ENCODE data around the gene FLYWCH1. TPM values are rescaled to one million over a fixed set of nuclear protein-coding genes. Genes with fewer than 3 reads are reported as not detected.

Gene FLYWCH1
- total and polyA plus RNA-seq, 2 donors (not counting 1 experiment from before 2014, with no cell fraction given): 12.0 to 58.5 TPM

DNA sequence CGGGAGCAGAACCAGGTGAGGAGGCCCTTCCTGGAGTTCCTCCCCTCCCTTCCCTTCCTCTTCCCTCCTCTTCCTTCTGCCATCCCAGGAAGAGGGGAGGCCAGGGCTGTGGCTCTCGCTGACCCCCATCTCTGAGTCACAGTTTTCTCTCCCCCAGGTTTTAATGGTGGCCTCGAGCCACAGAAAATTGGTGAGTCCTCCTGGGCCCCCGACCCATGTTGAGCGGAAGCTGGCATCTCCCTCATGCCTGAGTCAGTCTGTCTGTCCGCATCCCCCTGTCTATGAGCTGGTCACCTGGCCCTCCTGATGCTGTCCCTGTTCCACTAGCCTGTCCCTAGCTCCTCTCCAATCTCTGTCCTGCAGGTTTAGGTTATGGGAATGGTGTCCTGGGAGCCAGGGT, 88.2 kb downstream of the FLYWCH1 start:
- no peak overlapping the region for H3K27ac ChIP-seq (ENCODE audit: insufficient read depth, low read length)
- H3K27me3 ChIP-seq (ENCODE audit: control insufficient read depth, insufficient read depth, low read length): no peaks in the 10 kb centered on the region
- TF ChIP-seq, protein P1, sequence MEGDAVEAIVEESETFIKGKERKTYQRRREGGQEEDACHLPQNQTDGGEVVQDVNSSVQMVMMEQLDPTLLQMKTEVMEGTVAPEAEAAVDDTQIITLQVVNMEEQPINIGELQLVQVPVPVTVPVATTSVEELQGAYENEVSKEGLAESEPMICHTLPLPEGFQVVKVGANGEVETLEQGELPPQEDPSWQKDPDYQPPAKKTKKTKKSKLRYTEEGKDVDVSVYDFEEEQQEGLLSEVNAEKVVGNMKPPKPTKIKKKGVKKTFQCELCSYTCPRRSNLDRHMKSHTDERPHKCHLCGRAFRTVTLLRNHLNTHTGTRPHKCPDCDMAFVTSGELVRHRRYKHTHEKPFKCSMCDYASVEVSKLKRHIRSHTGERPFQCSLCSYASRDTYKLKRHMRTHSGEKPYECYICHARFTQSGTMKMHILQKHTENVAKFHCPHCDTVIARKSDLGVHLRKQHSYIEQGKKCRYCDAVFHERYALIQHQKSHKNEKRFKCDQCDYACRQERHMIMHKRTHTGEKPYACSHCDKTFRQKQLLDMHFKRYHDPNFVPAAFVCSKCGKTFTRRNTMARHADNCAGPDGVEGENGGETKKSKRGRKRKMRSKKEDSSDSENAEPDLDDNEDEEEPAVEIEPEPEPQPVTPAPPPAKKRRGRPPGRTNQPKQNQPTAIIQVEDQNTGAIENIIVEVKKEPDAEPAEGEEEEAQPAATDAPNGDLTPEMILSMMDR (conservative IDR thresholded peaks at IDR 0.05 in 1 of 2, IDR thresholded peaks at IDR 0.05 in 1 of 2; ENCODE audit: low read depth in 1 of 2, low read length in 2 of 2): no peak
- no peak for TF ChIP-seq EZH2 (IDR thresholded peaks at IDR 0.05; ENCODE audit: low read length, missing control alignments)
- H3K9me3 ChIP-seq (ENCODE audit: control insufficient read depth, insufficient read depth, low read depth, low read length): no peaks in the 10 kb centered on the region
- no peaks in the 10 kb centered on the region for H3K36me3 ChIP-seq (ENCODE audit: control insufficient read depth, insufficient read depth, low read length)
- H3K79me2 ChIP-seq (ENCODE audit: control insufficient read depth, insufficient read depth, low read length): no peaks in the 10 kb centered on the region
- no peak for DNase-seq (ENCODE audit: low read depth in 2 of 2)
- no peaks in the 10 kb centered on the region for H4K20me1 ChIP-seq (ENCODE audit: control insufficient read depth, extremely low read depth, insufficient read depth, low read length)
- H2AFZ ChIP-seq (ENCODE audit: low read length): no peak overlapping the region
- H3K4me3 ChIP-seq (replicated peaks in 1 of 4; ENCODE audit: control extremely low read depth in 1 of 4, insufficient read depth in 1 of 4, low read depth in 3 of 4, low read length in 4 of 4): no peak overlapping the region
- no peaks in the 10 kb centered on the region for H3K4me1 ChIP-seq (ENCODE audit: control insufficient read depth, extremely low read depth, insufficient read depth, low read length)
- H3K9ac ChIP-seq (ENCODE audit: insufficient read depth, low read length): no peak overlapping the region
- no peak overlapping the region for H3K4me2 ChIP-seq (ENCODE audit: extremely low read depth, insufficient read depth, low read length)

GRCh38 chr16:3000540-3000939, 88.8 kb downstream of the FLYWCH1 start:
- Histone ChIP-seq H4K20me1 (ENCODE audit: control insufficient read depth, extremely low read depth, insufficient read depth, low read length) (no peaks in the 10 kb centered on the region), H3K27me3 (ENCODE audit: control insufficient read depth, insufficient read depth, low read length) (no peaks in the 10 kb centered on the region), H3K36me3 (ENCODE audit: control insufficient read depth, insufficient read depth, low read length) (no peaks in the 10 kb centered on the region), H3K79me2 (ENCODE audit: control insufficient read depth, insufficient read depth, low read length) (no peaks in the 10 kb centered on the region), H3K9ac (ENCODE audit: insufficient read depth, low read length) (no peak overlapping the region), H3K4me3 (replicated peaks in 1 of 4; ENCODE audit: control extremely low read depth in 1 of 4, insufficient read depth in 1 of 4, low read depth in 3 of 4, low read length in 4 of 4) (no peak overlapping the region), H3K9me3 (ENCODE audit: control insufficient read depth, insufficient read depth, low read depth, low read length) (no peaks in the 10 kb centered on the region), H3K4me1 (ENCODE audit: control insufficient read depth, extremely low read depth, insufficient read depth, low read length) (no peaks in the 10 kb centered on the region), H2AFZ (ENCODE audit: low read length) (no peak overlapping the region), H3K27ac (ENCODE audit: insufficient read depth, low read length) (no peak overlapping the region), H3K4me2 (ENCODE audit: extremely low read depth, insufficient read depth, low read length) (no peak overlapping the region)
- TF ChIP-seq EZH2 (IDR thresholded peaks at IDR 0.05; ENCODE audit: low read length, missing control alignments): no peak
- TF ChIP-seq, protein P1 (conservative IDR thresholded peaks at IDR 0.05 in 1 of 2, IDR thresholded peaks at IDR 0.05 in 1 of 2; ENCODE audit: low read depth in 1 of 2, low read length in 2 of 2): no peak
- DNase-seq (ENCODE audit: low read depth in 2 of 2): no peak

Other genes with a start within 250 kb of the FLYWCH1 start
- gene KCTD5, start 229.4 kb upstream of the FLYWCH1 start, total RNA-seq: 15.2 and 21.6 TPM in 2 replicates
- gene KCTD5, start 229.4 kb upstream of the FLYWCH1 start, polyA plus RNA-seq: 25.9 and 35.2 TPM in 2 replicates
- gene PRSS27, start 191.7 kb upstream of the FLYWCH1 start, total RNA-seq: 1.0 and 1.2 TPM in 2 replicates
- gene PRSS27, start 191.7 kb upstream of the FLYWCH1 start, polyA plus RNA-seq: 0.16 and 0.24 TPM in 2 replicates
- 43.9 and 74.3 TPM in 2 replicates for gene SRRM2, start 159.3 kb upstream of the FLYWCH1 start, total RNA-seq
- 55.2 and 85.6 TPM in 2 replicates for gene SRRM2, start 159.3 kb upstream of the FLYWCH1 start, polyA plus RNA-seq
- gene ELOB, start 134.7 kb upstream of the FLYWCH1 start, total RNA-seq: 227 and 436 TPM in 2 replicates
- 124 and 165 TPM in 2 replicates for gene ELOB, start 134.7 kb upstream of the FLYWCH1 start, polyA plus RNA-seq
- gene PRSS33, start 124.4 kb upstream of the FLYWCH1 start, total RNA-seq: not detected in 2 replicates
- not detected in 2 replicates for gene PRSS33, start 124.4 kb upstream of the FLYWCH1 start, polyA plus RNA-seq
- not detected in 2 replicates for gene PRSS41, start 113.5 kb upstream of the FLYWCH1 start, total RNA-seq
- gene PRSS41, start 113.5 kb upstream of the FLYWCH1 start, polyA plus RNA-seq: not detected in 2 replicates
- gene PRSS21, start 94.7 kb upstream of the FLYWCH1 start, total RNA-seq: 0.17 and 0.77 TPM in 2 replicates
- gene PRSS21, start 94.7 kb upstream of the FLYWCH1 start, polyA plus RNA-seq: 0.15 and 0.22 TPM in 2 replicates
- not detected in 2 replicates for gene ZG16B, start 81.6 kb upstream of the FLYWCH1 start, total RNA-seq
- 0.14 TPM in 1 of 2 replicates, not detected in the other for gene ZG16B, start 81.6 kb upstream of the FLYWCH1 start, polyA plus RNA-seq
- 0.17 TPM in 1 of 2 replicates, not detected in the other for gene PRSS22, start 53.8 kb upstream of the FLYWCH1 start, total RNA-seq
- gene PRSS22, start 53.8 kb upstream of the FLYWCH1 start, polyA plus RNA-seq: not detected in 2 replicates
- gene FLYWCH2, start 28.7 kb upstream of the FLYWCH1 start, total RNA-seq: 55.2 and 56.8 TPM in 2 replicates
- 18.1 and 21.2 TPM in 2 replicates for gene FLYWCH2, start 28.7 kb upstream of the FLYWCH1 start, polyA plus RNA-seq
- gene KREMEN2, start 52.3 kb downstream of the FLYWCH1 start, total RNA-seq: not detected in 2 replicates
- gene KREMEN2, start 52.3 kb downstream of the FLYWCH1 start, polyA plus RNA-seq: not detected in 2 replicates
- gene PAQR4, start 57.4 kb downstream of the FLYWCH1 start, total RNA-seq: 1.0 and 1.5 TPM in 2 replicates
- 3.0 and 8.7 TPM in 2 replicates for gene PAQR4, start 57.4 kb downstream of the FLYWCH1 start, polyA plus RNA-seq
- gene PKMYT1, start 68.5 kb downstream of the FLYWCH1 start, total RNA-seq: 0.26 and 1.2 TPM in 2 replicates
- gene PKMYT1, start 68.5 kb downstream of the FLYWCH1 start, polyA plus RNA-seq: 2.7 and 8.3 TPM in 2 replicates
- not detected in 2 replicates for gene CLDN9, start 101.0 kb downstream of the FLYWCH1 start, total RNA-seq
- not detected in 2 replicates for gene CLDN9, start 101.0 kb downstream of the FLYWCH1 start, polyA plus RNA-seq
- gene CLDN6, start 106.3 kb downstream of the FLYWCH1 start, total RNA-seq: 0.26 TPM in 1 of 2 replicates, not detected in the other
- gene CLDN6, start 106.3 kb downstream of the FLYWCH1 start, polyA plus RNA-seq: 0.03 TPM in 1 of 2 replicates, not detected in the other
- 159 and 196 TPM in 2 replicates for gene TNFRSF12A, start 108.4 kb downstream of the FLYWCH1 start, total RNA-seq
- 80.7 and 110 TPM in 2 replicates for gene TNFRSF12A, start 108.4 kb downstream of the FLYWCH1 start, polyA plus RNA-seq
- 36.0 and 75.5 TPM in 2 replicates for gene HCFC1R1, start 112.0 kb downstream of the FLYWCH1 start, total RNA-seq
- 44.9 and 58.0 TPM in 2 replicates for gene HCFC1R1, start 112.0 kb downstream of the FLYWCH1 start, polyA plus RNA-seq
- gene THOC6, start 112.1 kb downstream of the FLYWCH1 start, total RNA-seq: 25.4 and 26.6 TPM in 2 replicates
- gene THOC6, start 112.1 kb downstream of the FLYWCH1 start, polyA plus RNA-seq: 17.6 and 19.7 TPM in 2 replicates
- gene BICDL2, start 125.0 kb downstream of the FLYWCH1 start, total RNA-seq: not detected in 2 replicates
- 0.05 TPM in 1 of 2 replicates, not detected in the other for gene BICDL2, start 125.0 kb downstream of the FLYWCH1 start, polyA plus RNA-seq
- not detected in 2 replicates for gene MMP25, start 134.6 kb downstream of the FLYWCH1 start, total RNA-seq
- gene MMP25, start 134.6 kb downstream of the FLYWCH1 start, polyA plus RNA-seq: 0.02 and 0.03 TPM in 2 replicates
- gene IL32, start 153.7 kb downstream of the FLYWCH1 start, total RNA-seq: 4.4 and 5.1 TPM in 2 replicates
- gene IL32, start 153.7 kb downstream of the FLYWCH1 start, polyA plus RNA-seq: 1.4 and 4.1 TPM in 2 replicates
- gene ZSCAN10, start 187.4 kb downstream of the FLYWCH1 start, total RNA-seq: not detected in 2 replicates
- 0.02 TPM in 1 of 2 replicates, not detected in the other for gene ZSCAN10, start 187.4 kb downstream of the FLYWCH1 start, polyA plus RNA-seq
- 16.0 and 16.4 TPM in 2 replicates for gene ZNF205, start 200.7 kb downstream of the FLYWCH1 start, total RNA-seq
- gene ZNF205, start 200.7 kb downstream of the FLYWCH1 start, polyA plus RNA-seq: 3.4 and 4.4 TPM in 2 replicates
- 5.9 and 8.8 TPM in 2 replicates for gene ZNF213, start 223.1 kb downstream of the FLYWCH1 start, total RNA-seq
- 0.43 and 0.52 TPM in 2 replicates for gene ZNF213, start 223.1 kb downstream of the FLYWCH1 start, polyA plus RNA-seq

Data from fibroblast of lung (primary cell).